HG03095 (cell line): ENCODE data around the gene SHOC2.
A peak's percentile ranks its signal among the peaks of the same experiment; 100 is the strongest.
"Not testable (repeated sequence)": the region's sequence is repeated elsewhere in the genome, so short reads cannot be mapped to it uniquely, and the experiment has no call there.

ENCODE experiments used
- ATAC-seq: cut with Tn5 transposase; IDR thresholded peaks from one replicate; pipeline ENCODE4 v1.9.1; 2021; ENCODE audit warnings: moderate library complexity; ENCODE audit not compliant: unreplicated experiment

SHOC2 gene

DNA sequence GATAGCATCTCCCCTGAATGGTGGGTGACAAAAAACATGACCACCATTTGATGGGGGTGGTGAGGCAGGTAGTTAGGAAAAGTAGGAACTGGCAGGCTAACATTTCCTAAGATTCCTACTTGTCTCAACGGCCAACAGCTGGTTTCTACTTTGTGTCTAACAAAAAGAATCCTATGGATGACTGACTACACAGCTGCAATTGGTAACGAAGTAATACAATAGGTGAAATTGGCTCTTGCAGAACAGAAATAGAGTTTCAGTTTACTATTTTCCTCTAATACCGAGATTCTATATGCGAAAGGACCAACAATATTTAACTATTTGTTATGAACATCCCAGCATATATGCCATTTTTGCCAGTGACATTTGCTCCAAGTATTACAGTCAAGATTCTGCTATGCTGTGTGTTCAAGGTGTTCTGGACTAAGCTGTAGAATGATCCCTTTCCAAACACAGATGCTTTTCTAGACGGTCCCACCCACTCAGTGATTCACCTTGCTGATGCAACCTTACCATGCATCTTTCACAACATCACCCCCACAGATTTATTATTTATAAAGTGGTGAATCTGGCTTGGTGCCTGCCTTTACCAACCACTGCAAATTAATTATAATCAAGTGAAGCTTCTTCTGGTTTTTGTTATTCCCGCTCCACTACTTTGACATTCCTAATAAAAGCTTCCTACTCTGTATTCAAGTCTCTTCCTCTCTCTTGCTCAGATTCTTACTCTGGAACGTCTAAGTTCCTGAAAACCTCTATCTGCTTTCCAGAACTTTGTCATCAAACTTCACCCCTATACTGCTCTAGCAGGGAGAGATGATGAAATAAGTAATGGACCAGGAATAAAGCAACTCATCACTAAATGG is 17.2 kb upstream of the SHOC2 start:
- no peak for ATAC-seq

DNA sequence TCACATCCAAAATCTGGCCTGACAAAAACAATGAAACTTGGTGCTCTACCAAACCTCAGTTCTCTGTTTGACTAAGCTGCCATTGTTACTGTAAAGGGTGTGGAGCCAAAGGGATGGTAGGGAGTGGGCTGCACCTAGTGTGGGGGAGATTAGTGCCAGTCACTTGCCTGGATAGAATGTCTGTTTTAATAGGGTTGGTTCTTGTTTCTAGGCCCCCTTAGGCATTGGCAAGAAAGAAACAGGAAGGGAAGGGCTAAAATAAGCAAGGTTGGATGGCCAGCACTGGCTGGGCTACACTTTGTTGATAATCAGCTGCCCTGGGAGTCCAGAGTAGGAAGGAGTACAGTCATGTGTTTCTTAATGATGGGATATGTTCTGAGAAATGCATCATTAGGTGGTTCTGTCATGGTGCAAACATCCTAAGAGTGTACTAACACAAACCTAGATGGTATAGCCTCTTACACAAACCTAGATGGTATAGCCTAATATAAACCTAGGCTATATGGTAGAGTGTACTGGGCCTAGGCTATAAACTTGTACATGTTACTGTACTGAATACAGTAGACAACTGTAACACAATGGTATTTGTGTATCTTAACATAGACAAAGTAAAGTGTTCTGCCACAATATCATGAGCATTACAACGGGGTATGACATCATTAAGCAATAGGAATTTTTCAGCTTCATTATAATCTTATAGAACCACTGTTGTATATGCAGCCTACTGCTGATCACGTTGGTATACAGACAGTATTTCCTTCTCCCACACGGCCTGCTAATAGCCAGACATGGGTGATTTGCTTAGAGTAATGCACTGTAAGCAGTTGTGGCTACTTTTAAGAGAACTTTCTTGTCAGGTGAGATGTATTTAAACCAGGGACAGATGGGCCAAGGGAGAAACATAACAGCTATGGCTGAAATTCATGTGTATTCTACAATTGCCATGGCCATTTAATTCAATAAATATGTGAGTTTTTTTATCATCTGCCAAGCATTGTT is 15.8 kb upstream of the SHOC2 start:
- ATAC-seq: peak; percentile 53

DNA sequence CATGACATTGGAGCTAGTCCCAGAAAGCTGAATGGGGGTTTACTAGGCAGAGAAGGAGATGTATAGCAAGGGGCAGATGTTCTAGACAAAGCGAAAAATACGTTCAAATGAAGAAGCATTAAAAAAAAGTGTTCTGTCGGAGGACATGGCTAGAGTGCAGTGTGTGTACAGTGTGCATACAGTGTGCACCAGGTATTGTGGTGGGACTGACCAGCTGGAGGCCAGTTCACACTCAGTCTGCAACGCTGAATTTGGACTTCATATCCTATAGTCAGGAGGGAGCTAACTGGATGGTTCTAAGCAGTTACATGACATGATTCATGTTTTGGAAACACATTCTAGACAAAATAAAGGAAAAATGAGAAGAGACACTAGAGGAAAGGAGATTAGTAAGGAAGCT is 9.3 kb upstream of the SHOC2 start:
- ATAC-seq: no peak

DNA sequence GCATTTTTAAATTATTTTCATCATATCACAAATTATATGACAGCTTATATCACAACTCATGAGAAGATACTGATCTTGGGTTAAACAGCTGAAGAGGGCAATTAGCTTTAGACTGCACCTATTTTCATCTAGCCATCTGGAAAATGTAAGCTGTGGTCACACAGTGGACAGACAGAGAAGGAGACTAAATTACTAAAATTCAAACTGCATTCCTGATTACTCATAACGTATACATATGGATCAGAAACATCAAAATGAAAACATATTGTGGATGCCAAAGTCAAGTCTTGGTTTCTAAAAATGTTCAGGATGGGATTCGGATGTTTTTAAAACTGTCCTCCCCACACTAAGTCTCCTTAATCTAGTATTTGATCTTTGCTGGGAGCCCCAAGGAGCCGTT is 7.0 kb upstream of the SHOC2 start:
- no peak for ATAC-seq

DNA sequence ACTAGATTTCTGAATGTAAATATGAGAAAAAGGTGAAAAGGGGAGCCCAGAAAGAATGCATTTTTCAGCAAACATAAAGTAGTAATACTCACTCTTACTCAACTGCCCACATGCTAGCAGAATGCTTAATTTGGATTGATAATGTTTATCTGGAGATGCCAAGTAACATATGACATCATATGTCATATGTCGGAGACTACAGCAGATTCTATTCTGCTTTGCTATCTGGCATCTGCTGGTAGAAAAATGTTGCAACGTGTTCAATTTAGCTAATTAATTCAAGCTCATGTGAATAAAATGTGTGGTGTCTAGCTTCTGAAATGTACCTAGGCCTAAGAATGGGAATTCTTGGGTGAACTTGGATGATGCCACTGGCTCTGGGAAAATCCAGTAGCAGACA is 5.0 kb upstream of the SHOC2 start:
- ATAC-seq: no peak

DNA sequence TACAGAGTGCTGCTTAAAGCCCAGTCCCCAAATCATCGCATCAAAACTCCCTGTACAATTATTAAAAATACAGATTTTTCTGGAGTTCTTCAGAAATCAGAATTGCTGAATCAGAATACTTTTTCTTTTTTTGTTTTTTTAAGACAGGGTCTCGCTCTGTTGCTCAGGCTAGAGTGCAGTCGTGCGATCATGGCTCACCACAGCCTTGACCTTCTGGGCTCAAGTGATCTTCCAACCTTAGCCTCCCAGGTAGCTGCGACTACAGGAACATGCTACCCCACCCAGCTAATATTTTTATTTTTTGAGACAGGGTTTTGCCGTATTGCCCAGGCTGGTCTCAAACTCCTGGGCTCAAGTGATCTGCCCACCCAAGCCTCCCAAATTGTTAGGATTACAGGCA is 4.4 kb upstream of the SHOC2 start:
- no peak for ATAC-seq

DNA sequence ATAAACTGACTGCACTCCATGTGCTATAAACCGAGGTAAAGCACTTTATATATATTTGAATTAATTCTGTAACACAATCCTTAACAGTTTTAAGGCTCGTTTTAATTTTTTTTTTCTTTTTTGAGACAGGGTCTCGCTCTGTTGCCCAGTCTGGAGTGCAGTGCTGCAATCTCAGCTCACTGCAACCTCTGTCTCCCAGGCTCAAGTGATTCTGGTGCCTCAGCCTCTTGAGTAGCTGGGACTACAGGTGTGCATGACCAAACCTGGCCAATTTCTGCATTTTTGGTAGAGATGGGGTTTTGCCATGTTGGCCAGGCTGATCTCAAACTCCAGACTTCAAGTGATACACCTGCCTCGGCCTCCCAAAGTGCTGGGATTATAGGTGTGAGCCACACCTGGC is 3.8 kb upstream of the SHOC2 start:
- ATAC-seq: not testable (repeated sequence)

DNA sequence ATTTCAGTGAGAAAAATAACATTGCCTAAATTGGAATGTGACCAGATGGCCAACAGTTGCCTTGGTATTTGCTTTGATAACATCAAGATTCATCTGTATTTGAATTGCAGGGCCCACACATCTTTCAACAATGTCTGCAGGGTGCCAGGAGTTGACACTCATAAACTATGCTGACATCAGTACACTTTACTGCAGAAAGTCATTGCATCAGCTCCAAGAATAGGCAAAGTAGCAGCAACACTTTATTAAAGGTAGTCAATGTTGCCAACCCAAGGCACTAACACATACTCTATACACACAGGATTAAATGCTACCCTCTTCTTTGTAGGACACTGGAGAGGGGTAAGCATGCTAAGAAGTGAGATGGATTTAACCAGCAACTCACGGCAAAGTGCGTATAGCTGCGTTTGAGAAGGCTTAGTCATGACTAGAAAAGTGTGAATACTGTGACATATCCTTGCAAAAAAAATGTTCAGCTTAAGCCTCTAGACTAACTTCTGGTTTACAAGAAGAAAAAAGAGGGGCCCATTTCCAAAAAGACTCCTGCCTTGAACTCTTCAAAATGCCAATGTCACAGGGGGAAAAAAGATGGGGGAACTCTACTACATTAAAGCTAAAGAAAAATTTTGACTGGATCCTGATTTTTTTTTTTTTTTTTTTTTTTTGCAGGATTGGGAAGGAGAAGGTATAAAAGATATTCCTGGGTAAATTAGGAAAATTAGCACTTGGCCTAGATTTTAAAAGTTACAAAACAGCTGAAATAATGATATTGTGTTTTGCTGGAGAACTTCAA is 2.7 kb upstream of the SHOC2 start:
- ATAC-seq: no peak

DNA sequence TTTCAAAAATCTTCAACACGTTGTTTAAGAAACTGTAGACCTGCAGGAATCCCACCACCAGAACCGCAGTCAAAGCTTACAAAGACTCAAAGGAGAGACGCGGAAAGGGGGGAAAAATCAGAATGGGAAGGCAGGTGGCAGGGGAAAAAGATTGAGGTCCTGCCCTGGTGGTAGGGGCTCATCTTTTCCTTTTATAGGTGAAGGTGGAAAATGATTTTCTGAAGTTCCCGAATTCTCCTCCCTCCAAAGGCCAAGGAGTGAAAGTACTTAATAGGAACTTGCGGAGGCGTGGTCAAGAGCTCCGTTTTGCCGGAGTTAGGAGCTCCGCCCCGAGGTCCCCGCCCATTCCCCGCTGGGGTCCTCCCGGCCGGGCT is 1.1 kb upstream of the SHOC2 start:
- no peak for ATAC-seq

DNA sequence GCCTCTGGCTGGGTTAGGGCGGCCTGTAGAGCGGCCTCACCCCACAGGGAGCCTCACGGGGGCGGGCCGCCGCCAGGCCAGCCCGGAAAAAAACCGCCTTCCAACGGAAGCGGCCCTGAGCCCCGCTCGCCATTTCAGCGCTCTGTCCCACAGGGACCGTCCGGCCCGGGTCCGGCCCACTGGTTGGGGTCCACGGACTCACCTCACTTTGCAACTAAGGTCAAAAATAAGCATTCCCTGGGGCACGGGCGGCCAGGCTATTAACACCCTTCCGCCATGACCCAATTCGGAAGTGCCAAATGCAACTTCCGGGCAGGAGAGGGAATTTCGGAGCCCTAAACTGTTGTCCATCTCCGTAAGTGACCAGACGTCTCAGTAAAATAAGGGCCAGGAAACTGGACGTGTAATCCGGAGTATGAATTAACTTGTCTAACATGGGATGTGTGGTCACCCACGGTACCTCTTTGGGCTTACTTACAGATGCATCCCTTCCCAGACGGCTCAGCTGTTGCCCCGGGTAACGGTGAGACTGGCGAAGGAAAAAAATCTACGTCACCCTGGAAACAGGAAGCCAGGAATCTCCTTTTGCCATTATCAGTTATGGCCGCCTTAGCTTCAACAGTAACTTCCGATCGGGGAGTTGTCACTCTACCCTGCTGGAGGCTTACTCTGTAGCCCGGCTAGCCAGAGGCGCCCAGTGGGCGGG is 608 bp upstream of the SHOC2 start, which contains the start of gene BBIP1:
Gene BBIP1 (minus strand): TSS at position 538 of the 706 bp plus-strand sequence. CDS start 1,023 bp downstream, outside the sequence.
- ATAC-seq: peak; percentile 60

DNA sequence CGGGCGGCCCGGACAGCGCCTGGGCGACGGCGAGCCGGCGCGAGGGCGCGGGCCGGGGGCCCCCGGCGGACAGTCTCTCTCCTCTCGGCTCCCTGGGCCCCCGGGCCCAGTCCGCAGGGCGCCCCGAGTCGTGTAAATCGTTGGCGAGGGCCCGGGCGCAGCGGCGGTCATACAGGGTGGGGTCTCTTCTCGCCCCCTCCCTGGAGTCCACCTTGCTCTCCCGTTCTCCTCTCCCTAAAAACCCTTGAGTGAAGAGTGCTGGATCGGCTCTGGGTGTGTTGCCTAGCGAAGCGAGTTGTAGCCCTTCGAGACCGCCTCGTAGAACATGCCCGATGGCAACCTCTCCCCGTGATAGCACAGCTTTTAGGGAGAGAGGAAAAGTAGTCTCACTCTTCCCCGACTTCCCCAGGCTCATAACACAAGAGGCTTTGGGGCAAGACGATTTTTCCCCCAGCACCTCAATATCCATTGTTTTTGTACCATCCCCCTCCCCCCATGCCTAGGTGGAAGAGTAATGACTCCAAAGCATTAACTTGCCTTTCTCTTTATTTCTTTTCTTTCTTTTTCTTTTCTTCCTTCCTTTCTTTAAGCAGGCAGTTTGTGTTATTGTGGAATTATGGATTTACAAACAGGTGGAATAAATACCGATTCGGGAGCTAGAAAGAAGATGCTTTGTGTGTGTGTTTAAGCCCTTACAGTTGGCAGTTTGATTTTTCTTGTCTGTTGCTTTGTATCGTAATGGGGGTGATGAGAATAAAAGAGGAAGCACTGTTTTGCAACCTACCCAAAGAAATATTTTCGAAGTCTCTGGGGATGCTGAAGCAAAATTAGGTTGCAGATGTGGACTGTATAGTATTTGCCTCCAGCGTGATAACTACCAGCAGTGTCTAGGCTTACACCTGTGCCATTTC is 822 bp downstream of the SHOC2 start:
- peak; percentile 33 for ATAC-seq

DNA sequence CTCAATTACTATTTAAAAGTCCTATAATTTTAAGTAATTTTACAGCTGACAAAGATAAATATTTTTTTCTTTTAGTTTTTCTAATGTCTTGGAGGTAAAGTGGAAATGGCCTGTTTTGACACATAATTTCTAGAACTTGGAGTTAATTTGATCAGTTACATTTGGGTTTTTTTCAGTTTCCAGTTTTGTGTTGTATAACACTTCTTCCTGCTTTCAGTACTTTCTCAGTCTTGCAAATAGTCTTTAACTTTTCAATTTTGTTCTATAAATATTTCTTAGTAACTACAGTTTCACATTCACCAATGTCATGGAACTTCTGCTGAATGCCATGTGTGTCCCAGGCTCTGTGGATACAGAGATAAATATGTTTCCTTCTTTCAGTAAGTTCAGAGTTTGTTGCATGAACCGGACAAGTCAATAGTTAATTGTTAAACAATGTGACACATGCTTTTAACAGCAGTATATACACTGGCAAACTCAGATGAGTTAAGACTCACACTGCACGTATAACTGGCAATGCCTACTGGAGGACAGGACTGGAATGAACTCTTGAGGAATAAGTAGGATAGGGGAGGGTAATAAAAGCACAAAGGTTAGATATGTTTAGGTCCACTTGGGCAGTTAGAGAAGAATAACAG is 4.6 kb downstream of the SHOC2 start:
- ATAC-seq: no peak

DNA sequence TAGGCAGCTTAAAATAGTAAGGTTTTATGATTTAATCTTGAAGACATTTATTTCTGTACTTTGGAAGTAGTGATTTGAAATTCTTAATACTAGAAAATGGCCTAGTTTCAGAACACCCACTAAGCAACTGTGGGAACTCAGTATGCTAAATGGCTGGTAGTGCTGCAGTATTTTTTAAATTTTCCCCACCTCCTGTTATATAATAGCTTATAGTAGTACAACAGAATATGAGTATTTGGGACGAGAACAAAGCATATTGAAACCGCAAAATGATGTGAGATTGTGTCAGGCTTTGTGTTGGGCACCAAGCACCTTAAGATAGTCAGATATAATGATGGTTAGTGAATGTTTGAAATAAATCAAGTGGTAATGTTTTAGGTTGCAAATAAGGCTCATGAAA is 8.1 kb downstream of the SHOC2 start:
- ATAC-seq: no peak

DNA sequence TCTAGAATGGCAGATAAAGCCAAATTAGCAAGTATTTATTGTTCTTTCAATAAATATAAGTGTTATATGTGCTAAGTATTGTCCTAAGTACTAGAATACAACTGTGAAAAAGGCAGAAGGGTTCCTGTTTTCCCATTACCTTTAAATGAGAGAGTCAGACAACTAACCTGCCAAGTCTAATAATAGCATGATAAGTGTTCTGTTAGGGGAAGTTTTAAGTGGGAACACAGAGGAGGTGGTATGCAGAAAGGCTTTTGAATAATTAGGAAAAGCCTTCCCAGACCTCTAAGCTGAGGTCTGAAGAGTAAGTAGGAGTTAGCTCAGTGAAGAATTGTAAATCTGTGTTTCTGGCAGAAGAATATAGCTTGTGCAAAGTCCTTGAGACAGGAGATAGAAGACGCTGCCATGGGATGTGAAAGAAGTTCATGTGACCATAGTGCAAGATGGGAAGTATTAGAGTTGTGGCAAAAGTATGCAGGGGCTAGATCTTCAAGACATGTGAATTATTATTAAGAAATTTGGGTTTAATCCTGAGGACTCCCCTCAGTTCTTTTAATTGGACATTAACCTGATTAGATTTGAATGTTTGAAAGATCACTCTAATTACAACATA is 12.5 kb downstream of the SHOC2 start:
- no peak for ATAC-seq

DNA sequence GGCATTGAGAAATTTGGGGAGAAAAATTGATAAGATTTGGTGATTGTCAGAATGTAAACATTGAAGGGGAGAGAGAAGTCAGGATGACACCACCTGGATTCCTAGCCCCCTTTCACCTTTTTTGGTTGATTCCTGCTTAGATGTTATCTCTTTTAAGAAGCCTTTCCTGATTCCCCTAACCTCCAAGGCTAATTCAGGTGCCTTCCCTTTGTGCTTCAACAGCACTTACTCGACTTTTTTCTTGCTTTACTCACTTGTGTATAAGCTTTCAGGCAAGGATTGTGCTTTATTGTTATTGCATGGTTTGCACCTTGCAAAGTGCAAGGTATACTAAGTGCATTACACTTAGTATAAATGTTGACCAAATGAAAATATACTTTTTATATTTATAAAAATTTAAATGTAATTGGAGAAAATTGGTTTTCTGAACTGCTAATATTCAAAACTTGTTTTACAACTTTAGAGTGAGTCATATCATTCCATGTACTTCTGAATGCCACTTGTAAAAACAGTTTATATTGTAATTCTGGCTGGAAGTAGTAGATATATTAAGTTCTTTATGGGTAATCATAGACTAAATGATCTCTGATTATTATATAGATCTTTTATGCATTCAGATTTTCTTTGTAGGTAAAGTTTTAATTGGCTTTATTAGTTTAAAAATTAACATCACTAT is 13.2 kb downstream of the SHOC2 start:
- ATAC-seq: no peak

DNA sequence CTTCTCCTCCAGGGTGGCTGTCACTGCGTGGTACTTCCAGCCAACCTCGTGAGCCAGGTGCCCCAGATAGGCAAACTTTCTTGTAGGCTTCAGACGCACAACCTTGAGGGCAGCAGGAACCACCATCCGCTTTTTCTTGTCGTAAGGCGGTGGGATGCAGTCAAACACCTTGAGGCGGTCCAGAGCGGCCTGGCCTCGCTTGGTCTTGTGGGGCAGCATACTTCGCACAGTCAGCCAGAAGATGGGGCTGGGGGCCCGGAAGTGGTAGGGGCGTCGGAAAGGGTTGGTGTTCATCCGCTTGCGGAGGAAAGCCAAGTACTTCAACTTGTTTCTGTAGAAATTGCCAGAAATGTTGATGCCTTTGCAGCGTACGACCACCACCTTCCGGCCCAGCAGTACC is 17.4 kb downstream of the SHOC2 start:
- ATAC-seq: no peak

DNA sequence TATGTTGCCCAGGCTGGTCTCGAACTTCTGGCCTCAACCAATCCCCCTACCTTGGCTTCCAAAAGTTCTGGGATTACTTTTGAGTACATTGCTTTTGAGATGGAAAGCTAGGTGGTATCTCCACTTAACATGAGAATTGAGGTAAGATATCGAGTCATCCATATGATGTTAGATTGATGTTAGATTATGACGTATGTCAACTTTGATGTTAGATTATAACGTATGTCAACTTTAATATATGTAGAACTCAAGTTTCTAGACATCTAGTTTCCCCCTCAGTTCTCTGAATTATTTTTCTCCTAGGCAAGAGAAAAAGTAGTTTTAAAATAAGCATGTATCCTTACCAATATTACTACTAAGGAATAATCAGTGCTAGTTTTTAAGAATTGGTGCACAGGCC is 20.0 kb downstream of the SHOC2 start:
- ATAC-seq: no peak
